ENCODE data around the gene MASP2. TPM values are rescaled to one million over a fixed set of nuclear protein-coding genes. Genes with fewer than 3 reads are reported as not detected.
A peak's percentile ranks its signal among the peaks of the same experiment; 100 is the strongest.
"Not testable (repeated sequence)": the region's sequence is repeated elsewhere in the genome, so short reads cannot be mapped to it uniquely, and the experiment has no call there.

MASP2 gene
- polyA plus RNA-seq, 1 donor, result 4.6 TPM

- DNase-seq, result no peak
Observed at GRCh38 chr1:11058026-11058425, 11.0 kb upstream of the MASP2 start.

- no peak for DNase-seq
Observed at GRCh38 chr1:11057477-11057876, 10.4 kb upstream of the MASP2 start.

GRCh38 chr1:11056504-11056903 is 9.5 kb upstream of the MASP2 start:
- no peak for DNase-seq

GRCh38 chr1:11055676-11056075 is 8.6 kb upstream of the MASP2 start:
- DNase-seq, result no peak

- DNase-seq, result no peak
Observed at GRCh38 chr1:11054666-11055065, 7.6 kb upstream of the MASP2 start.

- DNase-seq, result no peak
Observed at GRCh38 chr1:11054181-11054580, 7.1 kb upstream of the MASP2 start.

GRCh38 chr1:11053758-11054137 is 6.7 kb upstream of the MASP2 start:
- no peak for DNase-seq

GRCh38 chr1:11052839-11053757 is 6.1 kb upstream of the MASP2 start:
- no peak for DNase-seq

- DNase-seq, result no peak
Observed at GRCh38 chr1:11051781-11052511, 4.9 kb upstream of the MASP2 start.

GRCh38 chr1:11051121-11051520 is 4.1 kb upstream of the MASP2 start:
- not testable (repeated sequence) for DNase-seq

- no peak for DNase-seq
Observed at GRCh38 chr1:11046270-11046566, 821 bp downstream of the MASP2 start.

GRCh38 chr1:11045428-11046269 is 1.4 kb downstream of the MASP2 start:
- DNase-seq, result no peak

GRCh38 chr1:11044849-11045427 is 2.1 kb downstream of the MASP2 start:
- DNase-seq, result no peak

- DNase-seq, result no peak
Observed at GRCh38 chr1:11044086-11044848, 2.8 kb downstream of the MASP2 start.

GRCh38 chr1:11042995-11043874 is 3.8 kb downstream of the MASP2 start:
- DNase-seq, result no peak

- no peak for DNase-seq
Observed at GRCh38 chr1:11042065-11042464, 5.0 kb downstream of the MASP2 start.

- DNase-seq, result no peak
Observed at GRCh38 chr1:11041048-11041447, 6.0 kb downstream of the MASP2 start.

- DNase-seq, result not testable (repeated sequence)
Observed at GRCh38 chr1:11040105-11040429, 7.0 kb downstream of the MASP2 start.

GRCh38 chr1:11039351-11040104 is 7.5 kb downstream of the MASP2 start:
- DNase-seq, result no peak

- DNase-seq, result peak; percentile 88
Observed at GRCh38 chr1:11037740-11038182, 9.3 kb downstream of the MASP2 start.
